ENCODE results near the gene MYL6. TPM values are rescaled to one million over a fixed set of nuclear protein-coding genes. Genes with fewer than 3 reads are reported as not detected.
A peak's percentile ranks its signal among the peaks of the same experiment; 100 is the strongest.

The MYL6 gene
- total and polyA plus RNA-seq, 10 donors, result 1,063 to 3,098 (median 1,427) TPM

DNA sequence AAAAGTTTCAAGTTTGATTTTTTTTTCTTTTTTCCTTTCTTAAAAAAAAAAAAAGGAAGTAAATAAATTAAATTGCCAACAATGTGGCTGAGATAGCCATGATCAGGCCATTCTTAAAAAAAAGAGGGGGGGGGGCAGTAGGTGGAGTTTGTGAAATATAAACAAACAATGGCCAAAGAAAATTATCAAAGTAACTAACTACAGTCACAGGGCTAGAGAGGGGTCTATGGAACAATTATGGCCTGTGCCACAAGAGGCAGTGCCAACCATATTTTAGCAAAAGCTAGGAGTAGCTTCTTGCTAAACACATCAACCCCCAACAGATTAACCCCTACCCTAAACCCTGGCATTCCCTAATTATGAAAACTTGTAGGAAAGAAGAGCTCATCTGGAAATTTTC is 47.3 kb downstream of the MYL6 start:
- peaks cover 3 to 36% (median 9%) of the 10 kb centered on the region in 6 donors for H3K4me1 ChIP-seq
- H3K9me3 ChIP-seq, result no peaks in the 10 kb centered on the region
- intact Hi-C loops (cut with DNase I; ENCODE audit: low total_unique reads), result no loop called here
- no peak for TF ChIP-seq POLR2A (IDR thresholded peaks at IDR 0.05)
- TF ChIP-seq POLR2AphosphoS5 (IDR thresholded peaks at IDR 0.05), result no peak
- TF ChIP-seq, protein P1, sequence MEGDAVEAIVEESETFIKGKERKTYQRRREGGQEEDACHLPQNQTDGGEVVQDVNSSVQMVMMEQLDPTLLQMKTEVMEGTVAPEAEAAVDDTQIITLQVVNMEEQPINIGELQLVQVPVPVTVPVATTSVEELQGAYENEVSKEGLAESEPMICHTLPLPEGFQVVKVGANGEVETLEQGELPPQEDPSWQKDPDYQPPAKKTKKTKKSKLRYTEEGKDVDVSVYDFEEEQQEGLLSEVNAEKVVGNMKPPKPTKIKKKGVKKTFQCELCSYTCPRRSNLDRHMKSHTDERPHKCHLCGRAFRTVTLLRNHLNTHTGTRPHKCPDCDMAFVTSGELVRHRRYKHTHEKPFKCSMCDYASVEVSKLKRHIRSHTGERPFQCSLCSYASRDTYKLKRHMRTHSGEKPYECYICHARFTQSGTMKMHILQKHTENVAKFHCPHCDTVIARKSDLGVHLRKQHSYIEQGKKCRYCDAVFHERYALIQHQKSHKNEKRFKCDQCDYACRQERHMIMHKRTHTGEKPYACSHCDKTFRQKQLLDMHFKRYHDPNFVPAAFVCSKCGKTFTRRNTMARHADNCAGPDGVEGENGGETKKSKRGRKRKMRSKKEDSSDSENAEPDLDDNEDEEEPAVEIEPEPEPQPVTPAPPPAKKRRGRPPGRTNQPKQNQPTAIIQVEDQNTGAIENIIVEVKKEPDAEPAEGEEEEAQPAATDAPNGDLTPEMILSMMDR (IDR thresholded peaks at IDR 0.05 in 8 of 11, conservative IDR thresholded peaks at IDR 0.05 in 3 of 11), result no peak
- DNase-seq, result no peak
- H3K27ac ChIP-seq, result peak overlapping the region in 4 of 8 donors; percentile 16 to 48 (median 24)
- H3K27me3 ChIP-seq (replicated peaks in 1 of 7), result no peaks in the 10 kb centered on the region
- H3K36me3 ChIP-seq, result peaks cover 0 to 67% (median 57%) of the 10 kb centered on the region in 6 donors
- H3K4me3 ChIP-seq, result no peak overlapping the region

- TF ChIP-seq, protein P1 (IDR thresholded peaks at IDR 0.05 in 8 of 11, conservative IDR thresholded peaks at IDR 0.05 in 3 of 11), result peak in 10 of 11 experiments; percentile 43 to 63 (median 48)
- TF ChIP-seq POLR2A (IDR thresholded peaks at IDR 0.05), result no peak
- TF ChIP-seq POLR2AphosphoS5 (IDR thresholded peaks at IDR 0.05), result peak in 2 of 3 donors; percentile 10 to 26
- Histone ChIP-seq H3K4me3 (no peak overlapping the region), H3K9me3 (no peaks in the 10 kb centered on the region), H3K36me3 (peaks cover 0 to 79% (median 67%) of the 10 kb centered on the region in 6 donors), H3K27me3 (replicated peaks in 1 of 7) (no peaks in the 10 kb centered on the region), H3K4me1 (peaks cover 3 to 36% (median 9%) of the 10 kb centered on the region in 6 donors), H3K27ac (peak overlapping the region in 2 of 8 donors; percentile 17 to 48)
- DNase-seq, result peak; percentile 78
- intact Hi-C loops (cut with DNase I; ENCODE audit: low total_unique reads), result no loop called here
- 70 to 73% (median 72%) methylated on average over 13 to 14 of the region's 14 CpGs for WGBS, 5 donors
Observed at GRCh38 chr12:56206452-56207166, 48.5 kb downstream of the MYL6 start.

DNA sequence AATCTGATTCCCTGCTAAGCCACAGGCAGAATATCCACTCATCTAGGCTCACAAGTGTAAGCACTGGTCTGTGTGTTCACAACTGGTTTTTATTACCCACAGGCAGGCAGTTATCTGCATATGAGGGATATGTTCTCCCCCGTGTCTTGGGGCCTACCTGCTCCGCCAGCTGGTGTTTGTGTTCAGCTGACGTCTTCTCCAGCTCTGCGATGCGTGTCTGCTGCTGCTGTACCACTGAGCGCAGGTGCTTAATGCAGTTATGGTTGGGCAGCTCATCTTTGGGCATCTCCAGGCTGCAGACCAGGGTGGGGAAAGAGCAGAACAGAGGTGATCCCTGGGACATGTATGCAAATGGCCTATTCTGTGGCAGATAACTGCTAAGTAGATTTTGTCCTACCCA is 49.8 kb downstream of the MYL6 start:
- 51 to 84% (median 68%) methylated on average over 6 of the region's 6 CpGs for WGBS, 5 donors
- peaks cover 2 to 93% (median 81%) of the 10 kb centered on the region in 6 donors for H3K36me3 ChIP-seq
- intact Hi-C loops (cut with DNase I; ENCODE audit: low total_unique reads), result no loop called here
- H3K27ac ChIP-seq, result peak overlapping the region in 4 of 8 donors; percentile 36 to 69 (median 44)
- peaks cover 0 to 26% (median 5%) of the 10 kb centered on the region in 6 donors for H3K4me1 ChIP-seq
- H3K4me3 ChIP-seq, result no peak overlapping the region
- H3K9me3 ChIP-seq, result no peaks in the 10 kb centered on the region
- DNase-seq, result no peak
- peak in 2 of 3 donors; percentile 53 to 64 for TF ChIP-seq POLR2AphosphoS5 (IDR thresholded peaks at IDR 0.05)
- TF ChIP-seq, protein P1 (IDR thresholded peaks at IDR 0.05 in 8 of 11, conservative IDR thresholded peaks at IDR 0.05 in 3 of 11), result no peak
- H3K27me3 ChIP-seq (replicated peaks in 1 of 7), result no peaks in the 10 kb centered on the region

Other genes starting within 250 kb of the MYL6 start
- gene PYM1, start 230.5 kb upstream of the MYL6 start, total RNA-seq, result 10 to 100 TPM; 26.7 to 40.7 (median 36.6) TPM
- gene PYM1, start 230.5 kb upstream of the MYL6 start, polyA plus RNA-seq, result 10 to 100 TPM; 48.3 to 54.0 (median 51.2) TPM
- 100 to 1,000 TPM; 132 to 261 (median 197) TPM for gene DGKA, start 227.2 kb upstream of the MYL6 start, total RNA-seq
- gene DGKA, start 227.2 kb upstream of the MYL6 start, polyA plus RNA-seq, result 100 to 1,000 TPM in 2 of 3 donors, 10 to 100 TPM in 1; 73.8 to 136 (median 105) TPM
- gene PMEL, start 192.3 kb upstream of the MYL6 start, total RNA-seq, result 1 to 10 TPM in 3 of 7 donors, under 1 TPM in 4; 0.44 to 1.6 (median 0.85) TPM
- gene PMEL, start 192.3 kb upstream of the MYL6 start, polyA plus RNA-seq, result under 1 TPM; 0.15 to 0.50 (median 0.29) TPM
- gene CDK2, start 191.5 kb upstream of the MYL6 start, total RNA-seq, result 10 to 100 TPM; 21.4 to 46.6 (median 30.9) TPM
- gene CDK2, start 191.5 kb upstream of the MYL6 start, polyA plus RNA-seq, result 10 to 100 TPM; 11.9 to 16.2 (median 12.9) TPM
- gene RAB5B, start 184.3 kb upstream of the MYL6 start, total RNA-seq, result 100 to 1,000 TPM in 1 of 7 donors, 10 to 100 TPM in 6; 70.5 to 101 (median 94.4) TPM
- 10 to 100 TPM; 30.9 to 48.4 (median 35.1) TPM for gene RAB5B, start 184.3 kb upstream of the MYL6 start, polyA plus RNA-seq
- 10 to 100 TPM; 13.1 to 29.1 (median 19.8) TPM for gene SUOX, start 161.1 kb upstream of the MYL6 start, total RNA-seq
- 1 to 10 TPM; 6.0 to 8.1 (median 6.1) TPM for gene SUOX, start 161.1 kb upstream of the MYL6 start, polyA plus RNA-seq
- 1 to 10 TPM; 3.1 to 9.3 (median 6.2) TPM for gene IKZF4, start 137.3 kb upstream of the MYL6 start, total RNA-seq
- gene IKZF4, start 137.3 kb upstream of the MYL6 start, polyA plus RNA-seq, result 1 to 10 TPM in 2 of 3 donors, under 1 TPM in 1; 0.80 to 1.6 (median 1.4) TPM
- gene RPS26, start 116.4 kb upstream of the MYL6 start, total RNA-seq, result 100 to 1,000 TPM in 3 of 7 donors, 10 to 100 TPM in 4; 15.3 to 674 (median 76.8) TPM
- gene RPS26, start 116.4 kb upstream of the MYL6 start, polyA plus RNA-seq, result 1,000 to 10,000 TPM; 1,592 to 2,958 (median 1,751) TPM
- 1 to 10 TPM in 1 of 7 donors, under 1 TPM in 3, not detected in 3; 0.47 to 1.4 (median 0.72) TPM for gene ERBB3, start 78.2 kb upstream of the MYL6 start, total RNA-seq
- gene ERBB3, start 78.2 kb upstream of the MYL6 start, polyA plus RNA-seq, result 1 to 10 TPM in 1 of 3 donors, under 1 TPM in 2; 0.17 to 2.0 (median 0.23) TPM
- gene PA2G4, start 53.8 kb upstream of the MYL6 start, total RNA-seq, result 10 to 100 TPM; 70.5 to 92.8 (median 78.0) TPM
- gene PA2G4, start 53.8 kb upstream of the MYL6 start, polyA plus RNA-seq, result 10 to 100 TPM; 52.8 to 74.1 (median 71.0) TPM
- 1,000 to 10,000 TPM; 2,138 to 3,021 (median 2,534) TPM for gene RPL41, start 41.7 kb upstream of the MYL6 start, total RNA-seq
- 1,000 to 10,000 TPM; 7,053 to 9,352 (median 7,491) TPM for gene RPL41, start 41.7 kb upstream of the MYL6 start, polyA plus RNA-seq
- 10 to 100 TPM in 4 of 7 donors, 1 to 10 TPM in 3; 7.4 to 13.6 (median 10.5) TPM for gene ZC3H10, start 40.1 kb upstream of the MYL6 start, total RNA-seq
- 1 to 10 TPM; 1.5 to 4.0 (median 2.5) TPM for gene ZC3H10, start 40.1 kb upstream of the MYL6 start, polyA plus RNA-seq
- 100 to 1,000 TPM in 6 of 7 donors, 10 to 100 TPM in 1; 89.0 to 112 (median 107) TPM for gene ESYT1, start 30.1 kb upstream of the MYL6 start, total RNA-seq
- 10 to 100 TPM; 20.2 to 39.8 (median 33.2) TPM for gene ESYT1, start 30.1 kb upstream of the MYL6 start, polyA plus RNA-seq
- 100 to 1,000 TPM in 1 of 7 donors, 10 to 100 TPM in 6; 17.1 to 101 (median 35.7) TPM for gene MYL6B, start 5.8 kb upstream of the MYL6 start, total RNA-seq
- gene MYL6B, start 5.8 kb upstream of the MYL6 start, polyA plus RNA-seq, result 10 to 100 TPM; 50.1 to 69.1 (median 57.0) TPM
- gene SMARCC2, start 31.1 kb downstream of the MYL6 start, total RNA-seq, result 100 to 1,000 TPM in 4 of 7 donors, 10 to 100 TPM in 3; 73.7 to 121 (median 101) TPM
- 10 to 100 TPM in 1 of 3 donors, 1 to 10 TPM in 2; 8.5 to 24.7 (median 9.4) TPM for gene SMARCC2, start 31.1 kb downstream of the MYL6 start, polyA plus RNA-seq
- 10 to 100 TPM; 38.5 to 56.1 (median 47.6) TPM for gene RNF41, start 63.6 kb downstream of the MYL6 start, total RNA-seq
- gene RNF41, start 63.6 kb downstream of the MYL6 start, polyA plus RNA-seq, result 10 to 100 TPM; 13.2 to 21.0 (median 15.8) TPM
- 10 to 100 TPM; 13.4 to 21.3 (median 18.4) TPM for gene NABP2, start 66.0 kb downstream of the MYL6 start, total RNA-seq
- 10 to 100 TPM; 19.7 to 24.6 (median 23.1) TPM for gene NABP2, start 66.0 kb downstream of the MYL6 start, polyA plus RNA-seq
- 1 to 10 TPM in 1 of 7 donors, under 1 TPM in 2, not detected in 4; 0.44 to 1.3 (median 0.92) TPM for gene SLC39A5, start 71.7 kb downstream of the MYL6 start, total RNA-seq
- under 1 TPM; 0.18 to 0.63 (median 0.22) TPM for gene SLC39A5, start 71.7 kb downstream of the MYL6 start, polyA plus RNA-seq
- 10 to 100 TPM; 16.6 to 35.2 (median 27.5) TPM for gene ANKRD52, start 100.0 kb downstream of the MYL6 start, total RNA-seq
- 1 to 10 TPM; 2.2 to 9.5 (median 2.8) TPM for gene ANKRD52, start 100.0 kb downstream of the MYL6 start, polyA plus RNA-seq
- 10 to 100 TPM; 13.9 to 37.3 (median 19.6) TPM for gene COQ10A, start 108.6 kb downstream of the MYL6 start, total RNA-seq
- gene COQ10A, start 108.6 kb downstream of the MYL6 start, polyA plus RNA-seq, result 10 to 100 TPM; 18.7 to 32.7 (median 21.9) TPM
- 100 to 1,000 TPM; 115 to 141 (median 132) TPM for gene CS, start 142.0 kb downstream of the MYL6 start, total RNA-seq
- gene CS, start 142.0 kb downstream of the MYL6 start, polyA plus RNA-seq, result 10 to 100 TPM; 35.6 to 45.8 (median 36.6) TPM
- gene CNPY2, start 157.6 kb downstream of the MYL6 start, total RNA-seq, result 10 to 100 TPM; 63.0 to 79.7 (median 71.9) TPM
- gene CNPY2, start 157.6 kb downstream of the MYL6 start, polyA plus RNA-seq, result 10 to 100 TPM; 81.9 to 86.9 (median 86.7) TPM
- 100 to 1,000 TPM in 4 of 7 donors, 10 to 100 TPM in 3; 47.4 to 132 (median 100) TPM for gene PAN2, start 175.6 kb downstream of the MYL6 start, total RNA-seq
- 10 to 100 TPM; 34.8 to 56.5 (median 54.4) TPM for gene PAN2, start 175.6 kb downstream of the MYL6 start, polyA plus RNA-seq
- 1 to 10 TPM; 1.1 to 4.5 (median 2.0) TPM for gene IL23A, start 180.5 kb downstream of the MYL6 start, total RNA-seq
- 1 to 10 TPM; 1.8 to 4.0 (median 3.6) TPM for gene IL23A, start 180.5 kb downstream of the MYL6 start, polyA plus RNA-seq
- 100 to 1,000 TPM; 219 to 262 (median 233) TPM for gene STAT2, start 201.7 kb downstream of the MYL6 start, total RNA-seq
- 10 to 100 TPM; 41.5 to 89.7 (median 71.7) TPM for gene STAT2, start 201.7 kb downstream of the MYL6 start, polyA plus RNA-seq
- not detected for gene APOF, start 204.5 kb downstream of the MYL6 start, total RNA-seq
- gene APOF, start 204.5 kb downstream of the MYL6 start, polyA plus RNA-seq, result not detected